GM19240 (cell line): ENCODE data around the gene G6PC2.
"Not testable (repeated sequence)": the region's sequence is repeated elsewhere in the genome, so short reads cannot be mapped to it uniquely, and the experiment has no call there.

ENCODE experiments used
- DNase-seq: peaks from one replicate; pipeline ENCODE4 v3.0.0; 2011; ENCODE audit warnings: low spot score; ENCODE audit not compliant: insufficient read length

The G6PC2 gene

GRCh38 chr2:168904358-168904757, 3.3 kb downstream of the G6PC2 start:
- DNase-seq = no peak

GRCh38 chr2:168907940-168908662, 7.0 kb downstream of the G6PC2 start:
- DNase-seq = no peak

GRCh38 chr2:168910330-168910729, 9.2 kb downstream of the G6PC2 start:
- DNase-seq = no peak

DNA sequence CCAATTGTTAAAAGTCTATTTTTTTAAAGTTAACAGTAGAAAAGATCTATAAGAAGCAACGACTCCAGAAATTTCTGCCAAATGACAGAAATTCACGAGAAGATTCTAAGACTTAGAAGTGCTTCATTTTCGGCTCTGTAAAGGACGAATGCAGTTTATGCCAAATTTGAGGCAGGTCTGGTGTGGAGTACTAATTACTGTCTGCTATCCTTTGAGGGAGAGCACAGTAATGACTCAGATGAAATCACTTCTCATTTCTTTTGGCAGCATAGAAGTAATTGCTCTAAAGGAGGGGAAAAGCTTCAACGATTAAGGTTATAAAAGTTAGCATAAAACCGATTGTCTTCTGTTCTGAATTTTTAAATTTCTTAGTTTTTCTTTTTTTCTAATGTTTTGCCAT, 11.4 kb downstream of the G6PC2 start:
- no peak for DNase-seq

DNA sequence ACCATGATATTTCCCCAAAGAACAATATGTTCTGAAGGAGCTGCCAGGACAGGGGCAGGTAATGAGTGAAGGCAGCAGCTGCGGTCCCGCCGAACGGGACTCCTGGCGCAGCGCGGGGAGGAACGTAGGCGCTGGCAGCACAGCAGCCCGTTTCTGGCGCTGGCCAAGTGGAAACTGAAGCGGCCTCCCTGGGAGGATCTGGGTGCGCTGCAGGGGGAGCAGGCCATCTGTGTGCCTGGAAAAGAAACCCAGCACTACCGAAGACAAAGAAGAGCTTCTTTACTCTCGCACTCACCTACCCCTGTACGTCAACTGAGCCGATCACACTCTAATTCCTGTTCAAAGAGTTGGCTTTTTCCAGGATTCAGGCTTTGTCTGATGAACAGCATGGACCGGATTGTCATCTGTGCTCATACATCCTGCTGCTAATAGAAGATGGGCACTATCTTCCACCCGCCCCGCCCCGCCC, 11.8 kb downstream of the G6PC2 start:
- DNase-seq = no peak

GRCh38 chr2:168913495-168913894, 12.4 kb downstream of the G6PC2 start:
- no peak for DNase-seq

DNA sequence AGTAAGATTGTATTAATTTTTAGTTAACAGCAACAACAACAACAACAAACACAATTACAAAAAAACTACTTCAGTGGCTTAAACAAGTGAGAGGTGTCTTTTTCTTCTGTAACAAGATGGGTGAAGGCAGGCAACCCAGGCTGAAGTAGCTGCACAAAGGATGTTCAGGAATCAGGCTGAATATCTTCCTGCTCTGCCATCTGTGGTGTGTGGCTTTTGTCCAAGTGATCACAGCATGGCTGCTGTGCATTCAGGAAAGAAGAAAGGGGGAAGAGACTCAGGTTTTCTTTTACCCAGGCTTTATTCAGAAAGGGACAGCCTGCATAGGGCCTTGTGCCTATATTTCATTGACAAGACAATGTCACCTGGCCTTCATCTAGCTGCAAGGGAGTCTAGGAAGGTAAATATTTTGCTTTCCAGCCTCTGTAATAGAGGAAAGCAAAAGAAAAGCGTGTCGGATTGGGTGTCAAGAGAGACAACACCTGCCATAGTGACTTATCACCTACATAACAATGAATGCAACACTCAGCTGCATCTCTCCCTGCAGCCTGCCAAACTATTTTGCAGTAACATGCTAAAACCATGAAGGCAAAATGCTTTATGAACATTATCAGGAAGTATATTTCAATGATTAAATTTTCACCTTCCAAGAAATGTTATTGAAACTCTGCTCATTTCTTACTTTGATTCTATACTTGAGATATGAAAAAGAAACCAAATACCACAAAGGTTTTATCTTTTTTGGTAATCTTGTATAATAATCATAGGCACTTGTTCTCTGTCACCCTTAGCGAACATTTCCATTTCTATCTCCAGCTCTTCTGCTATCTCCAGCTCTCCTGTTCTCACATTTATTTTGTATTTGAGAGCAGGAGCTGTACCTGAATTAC, 14.6 kb downstream of the G6PC2 start:
- DNase-seq = no peak

DNA sequence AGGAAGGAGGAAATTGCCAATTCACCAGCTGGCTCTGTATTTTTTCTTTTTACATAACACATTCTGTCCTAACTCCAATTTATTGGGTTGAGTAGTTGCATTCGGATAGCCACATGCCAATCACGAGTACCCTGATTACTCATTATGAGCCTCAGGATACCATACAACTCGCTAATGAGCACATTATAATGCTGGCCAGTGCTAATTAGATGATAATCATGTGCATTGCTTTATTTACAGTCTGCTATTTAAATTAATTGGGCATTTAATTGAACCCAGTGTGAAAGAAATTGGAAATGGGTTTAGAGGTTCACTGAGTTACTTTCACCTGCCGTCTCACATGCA, 15.2 kb downstream of the G6PC2 start:
- no peak for DNase-seq

DNA sequence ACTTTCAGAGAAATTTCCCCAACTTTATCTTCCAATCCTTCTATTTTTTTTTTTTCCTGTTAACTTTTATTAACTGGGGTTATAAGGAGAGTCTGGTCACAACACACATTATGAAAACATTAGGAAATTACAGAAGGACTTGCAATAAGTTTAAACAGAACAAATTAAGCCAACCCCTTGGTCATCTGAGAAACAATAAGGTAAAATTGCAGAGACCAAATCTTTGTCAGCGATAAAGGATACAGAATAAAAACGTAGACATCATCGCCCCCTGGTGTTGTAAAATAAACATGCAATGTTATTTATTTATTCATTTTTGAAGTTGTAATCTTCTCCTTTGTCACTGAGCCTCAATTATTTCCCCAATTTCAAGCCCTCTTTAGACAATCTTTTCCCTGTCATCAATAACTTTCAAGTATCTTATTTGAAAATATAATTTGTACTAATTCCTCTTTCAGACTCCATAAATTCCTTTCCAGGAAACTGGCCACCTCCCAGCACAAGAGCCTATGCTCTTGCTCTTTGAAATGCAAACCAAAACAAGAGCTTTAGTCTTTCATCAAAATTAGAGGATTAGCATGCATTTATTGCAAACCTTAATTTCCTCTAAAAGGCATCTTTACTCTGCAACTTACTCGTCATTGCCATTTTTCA, 19.5 kb downstream of the G6PC2 start:
- no peak for DNase-seq

- DNase-seq = no peak
Observed at GRCh38 chr2:168926621-168927386, 25.7 kb downstream of the G6PC2 start.

DNA sequence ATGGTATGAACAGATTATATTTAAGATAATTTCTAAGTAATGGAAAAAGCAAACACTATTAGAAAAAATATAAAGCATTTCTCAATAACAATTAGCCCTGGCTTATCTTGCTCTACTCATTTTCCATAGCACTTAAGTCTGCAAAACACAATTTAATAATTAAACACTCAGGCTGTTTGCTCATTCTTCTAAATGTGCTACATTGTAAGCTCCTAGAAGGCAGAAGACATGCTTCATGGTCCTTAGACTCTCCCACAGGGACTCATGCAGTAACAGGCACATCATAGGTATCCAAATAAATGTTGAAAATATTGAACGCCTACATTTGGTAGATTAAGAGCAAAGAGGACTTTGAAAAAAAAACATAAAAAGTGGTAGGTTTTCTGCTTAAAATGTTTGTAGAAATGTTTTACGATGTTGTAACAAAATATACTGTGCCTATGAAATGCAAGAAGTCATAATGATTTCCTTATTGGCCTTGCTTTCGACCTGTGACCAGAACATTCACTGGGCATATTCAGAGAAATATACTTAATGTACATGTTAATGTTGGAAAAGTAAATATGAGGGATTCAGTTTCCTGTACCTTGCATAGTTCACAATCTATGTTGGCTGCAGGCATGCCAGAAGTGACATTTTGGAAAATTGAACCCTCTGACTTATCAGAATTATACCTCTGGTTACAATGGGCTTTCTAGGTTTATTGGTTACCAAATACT, 27.2 kb downstream of the G6PC2 start:
- DNase-seq = no peak

DNA sequence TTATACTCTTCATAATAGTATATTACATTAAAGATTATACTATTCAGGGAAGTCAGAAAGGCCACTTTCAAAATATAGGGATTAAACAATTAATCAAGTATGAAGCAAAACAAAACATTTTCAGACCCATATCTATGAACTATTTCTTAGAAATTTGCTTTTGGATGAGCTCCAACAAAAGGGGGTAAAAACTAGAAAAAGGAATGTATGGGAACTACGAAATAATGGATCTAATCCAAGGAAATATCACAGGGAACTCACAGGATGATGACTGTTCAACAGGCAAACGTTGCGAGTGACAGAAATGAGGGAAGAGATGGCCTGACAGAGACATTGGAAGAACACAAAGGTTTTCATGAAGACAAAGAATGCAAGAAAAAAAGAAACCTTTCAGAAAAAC, 27.9 kb downstream of the G6PC2 start:
- no peak for DNase-seq

DNA sequence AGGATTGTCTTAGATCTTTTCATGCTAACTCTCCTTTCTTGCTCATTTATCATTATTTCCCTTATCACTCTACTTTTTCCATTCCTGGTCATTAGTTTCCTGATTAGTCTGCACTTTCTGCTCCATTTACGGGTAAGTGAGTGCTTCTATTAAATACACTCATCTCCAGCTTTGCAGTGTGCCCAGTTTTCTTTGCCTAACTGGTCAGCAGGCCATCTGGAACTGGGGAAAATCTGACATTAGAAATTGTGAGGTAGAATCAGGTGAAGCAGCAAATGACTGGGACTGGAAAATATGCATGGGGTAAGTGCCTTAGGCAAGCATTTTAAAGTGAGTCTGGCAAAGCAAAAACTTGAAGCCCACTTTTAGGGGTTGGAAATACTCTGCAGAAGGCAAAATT, 29.2 kb downstream of the G6PC2 start:
- no peak for DNase-seq

DNA sequence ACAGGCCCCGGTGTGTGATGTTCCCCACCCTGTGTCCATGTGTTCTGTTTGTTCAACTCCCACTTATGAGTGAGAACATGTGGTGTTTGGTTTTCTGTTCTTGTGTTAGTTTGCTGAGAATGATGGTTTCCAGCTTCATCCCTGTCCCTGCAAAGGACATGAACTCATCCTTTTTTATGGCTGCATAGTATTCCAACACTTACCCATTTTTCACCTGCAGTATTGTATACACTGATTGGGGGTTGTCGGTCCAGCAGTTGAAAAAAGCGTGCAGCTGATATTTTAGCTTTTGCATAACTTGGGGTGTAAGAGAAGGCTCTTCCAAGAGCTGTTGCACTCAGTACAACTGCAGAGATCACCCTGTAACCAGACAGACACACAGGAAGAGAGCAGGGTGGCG, 31.1 kb downstream of the G6PC2 start:
- not testable (repeated sequence) for DNase-seq

DNA sequence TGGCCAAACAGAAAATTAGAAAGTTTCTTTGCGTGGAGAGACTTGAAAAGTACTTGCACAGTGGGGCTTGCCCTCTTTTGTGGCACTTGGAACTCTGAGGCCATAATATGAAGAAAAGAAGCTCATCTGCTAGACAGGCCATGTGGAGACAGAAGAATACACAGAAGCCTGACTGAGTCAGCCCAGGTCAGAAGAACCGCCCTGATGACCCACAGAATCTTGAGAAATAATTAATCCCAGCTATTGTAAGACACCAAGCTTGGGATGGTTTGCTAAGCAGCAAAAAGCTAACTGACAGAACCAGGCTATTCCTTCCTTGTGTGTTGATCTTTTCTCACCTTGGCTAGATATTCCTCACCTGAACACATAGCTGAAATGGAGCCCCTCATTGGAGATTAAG, 33.7 kb downstream of the G6PC2 start:
- no peak for DNase-seq

- no peak for DNase-seq
Observed at GRCh38 chr2:168935810-168936581, 34.9 kb downstream of the G6PC2 start.

GRCh38 chr2:168939061-168939460, 38.0 kb downstream of the G6PC2 start:
- DNase-seq = no peak

- DNase-seq = no peak
Observed at GRCh38 chr2:168939918-168940317, 38.8 kb downstream of the G6PC2 start.

GRCh38 chr2:168941297-168941696, 40.2 kb downstream of the G6PC2 start:
- DNase-seq = no peak

DNA sequence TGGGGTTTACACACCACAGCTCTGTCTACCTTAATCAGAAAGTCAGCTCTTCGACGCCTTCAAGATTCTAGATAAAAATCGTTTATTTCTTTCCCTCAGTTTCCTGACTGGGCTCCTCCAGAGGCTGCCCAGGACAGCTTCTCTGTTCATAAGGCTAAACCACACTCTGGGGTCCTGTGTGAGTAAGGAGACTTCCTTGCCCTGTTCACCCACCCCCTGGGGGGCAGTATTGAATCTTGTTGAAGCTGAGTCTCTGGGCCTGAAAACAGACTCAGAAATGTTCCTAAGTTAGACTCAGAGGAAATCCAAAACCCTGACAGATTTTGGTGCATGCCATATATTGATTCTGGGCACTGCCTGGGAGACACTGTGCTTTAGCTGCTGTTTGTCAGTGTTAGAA, 43.0 kb downstream of the G6PC2 start:
- DNase-seq = no peak
